Stimulated activated CD8-positive, alpha-beta memory T cell treated with anti-CD3 and anti-CD28 coated beads, Interleukin-7, amount 100 ng/mL, for 4 hours (primary cell): ENCODE data around the gene SPINT2.

Source experiments
- DNase-seq, 2 donors: peaks; one replicate each; pipeline ENCODE4 v3.0.0-alpha.2; 2020; ENCODE audit warnings: low read depth in 2 of 2

The SPINT2 gene

DNA sequence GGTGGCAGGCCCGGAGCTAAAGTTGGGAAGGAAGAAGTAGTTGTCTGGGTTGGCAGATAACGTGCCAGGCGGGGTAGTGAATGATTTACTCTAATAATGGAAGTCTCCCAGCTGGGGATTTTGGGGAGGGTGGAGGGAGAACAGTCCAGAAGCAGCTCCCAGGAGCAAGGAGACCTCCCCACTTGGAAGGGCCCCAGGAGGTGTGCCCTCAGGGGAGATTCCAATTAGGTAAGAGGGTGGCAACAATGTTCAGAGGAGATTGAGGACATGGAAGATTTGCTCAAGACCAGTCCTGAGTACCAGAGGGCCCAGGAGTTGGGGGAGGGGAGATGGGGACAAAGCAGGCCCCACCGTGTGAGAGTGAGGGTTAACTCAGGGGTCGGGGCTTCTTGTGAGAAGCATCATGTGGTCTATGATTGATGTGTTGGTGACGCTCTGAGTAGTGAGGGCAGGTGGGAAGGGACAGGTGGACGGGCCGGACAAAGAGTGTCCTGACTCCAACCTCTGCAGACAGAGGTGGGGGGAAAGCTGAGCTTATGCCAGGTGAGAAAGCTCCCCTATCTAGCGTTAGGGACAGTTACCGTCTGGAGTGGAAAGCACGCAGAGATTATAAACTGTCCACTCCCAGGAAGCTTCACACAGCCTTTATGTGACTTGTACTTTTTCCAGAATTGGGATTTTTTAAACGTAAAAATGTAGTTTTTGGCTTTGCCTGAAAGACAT, 3.5 kb downstream of the SPINT2 start:
- no peak for DNase-seq

DNA sequence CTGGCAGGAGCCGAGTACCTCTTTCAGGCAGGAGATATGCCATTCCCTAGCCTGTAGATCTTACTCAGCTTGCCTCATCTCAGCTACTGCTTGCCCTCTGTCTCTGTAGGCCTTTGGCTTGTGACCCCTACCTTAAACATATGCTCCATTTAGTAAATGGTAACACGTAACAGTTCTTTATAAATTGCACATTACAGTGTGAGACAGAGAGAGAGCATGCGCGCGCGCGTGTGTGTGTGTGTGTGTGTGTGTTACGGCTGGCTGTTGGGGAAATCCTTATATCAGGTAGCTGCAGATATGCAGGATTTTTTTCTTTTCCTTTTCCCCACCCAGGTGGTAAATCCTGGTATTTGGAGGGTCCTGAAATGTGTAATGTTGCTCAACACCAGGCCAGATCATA, 4.2 kb downstream of the SPINT2 start:
- DNase-seq, result no peak

DNA sequence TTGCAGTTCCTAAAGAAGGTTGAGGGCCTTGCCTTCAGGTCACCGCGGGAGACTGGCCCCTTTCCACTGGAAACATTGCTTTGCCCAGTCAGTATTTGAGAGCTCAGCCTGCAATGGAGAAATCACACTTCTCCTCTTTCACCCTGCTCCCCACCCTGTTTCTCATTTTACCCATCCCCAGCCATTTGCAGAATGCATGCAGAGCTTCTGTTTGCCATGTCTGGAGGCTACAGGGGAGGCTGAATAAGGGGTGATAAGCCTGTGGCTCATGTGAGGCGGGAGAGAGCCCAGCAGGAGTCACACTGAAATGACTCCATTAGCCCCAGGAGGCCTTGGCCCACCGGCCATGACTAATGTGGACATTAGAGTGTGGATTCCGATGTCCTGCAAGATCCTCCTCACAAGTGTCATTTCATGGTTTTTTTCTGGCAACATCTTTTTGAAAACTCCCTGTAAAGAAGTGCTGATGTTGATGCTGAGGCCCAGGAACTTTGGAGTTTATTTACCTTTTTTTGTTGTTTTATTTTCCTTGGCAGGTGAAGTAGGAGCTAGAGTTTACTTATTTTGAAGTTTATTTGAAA, 6.3 kb downstream of the SPINT2 start:
- no peak for DNase-seq

DNA sequence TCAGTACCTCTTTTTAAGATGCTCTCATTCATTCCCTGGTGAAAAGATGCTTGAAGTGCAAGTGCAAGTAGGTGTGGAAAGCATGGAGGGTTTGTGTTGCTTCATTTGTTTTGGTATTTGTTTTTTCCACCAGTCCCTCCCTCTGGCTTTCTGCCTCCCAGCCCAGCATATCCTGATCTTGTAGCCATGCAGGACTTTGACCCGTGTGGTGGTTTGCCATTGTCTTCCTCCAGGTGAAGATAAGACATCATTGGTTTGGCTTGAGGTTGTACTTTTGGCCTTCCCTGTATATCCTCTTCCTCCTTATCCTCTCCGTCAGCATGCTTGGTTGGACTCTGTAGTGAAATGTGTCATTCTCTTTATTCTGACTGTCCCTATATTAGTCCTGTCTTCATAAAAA, 9.1 kb downstream of the SPINT2 start:
- no peak for DNase-seq

DNA sequence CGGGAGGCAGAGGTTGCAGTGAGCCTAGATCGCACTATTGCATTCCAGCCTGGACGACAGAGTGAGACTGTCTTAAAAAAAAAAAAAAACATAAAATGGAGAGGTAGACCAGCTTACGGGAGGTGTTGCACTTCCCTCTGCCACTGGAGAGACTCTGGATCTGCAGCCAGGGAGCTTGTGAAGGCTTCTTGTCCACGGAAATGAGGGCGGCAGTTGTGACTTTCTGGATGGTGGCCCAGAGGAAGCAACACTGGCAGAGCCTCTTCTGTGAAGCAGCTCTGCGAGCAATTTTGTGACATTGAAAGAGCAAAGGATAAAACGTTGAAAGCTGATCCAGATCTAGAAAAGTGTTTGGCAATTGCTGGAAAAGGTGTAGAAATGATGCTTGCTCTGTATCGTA, 10.4 kb downstream of the SPINT2 start:
- DNase-seq, result no peak

DNA sequence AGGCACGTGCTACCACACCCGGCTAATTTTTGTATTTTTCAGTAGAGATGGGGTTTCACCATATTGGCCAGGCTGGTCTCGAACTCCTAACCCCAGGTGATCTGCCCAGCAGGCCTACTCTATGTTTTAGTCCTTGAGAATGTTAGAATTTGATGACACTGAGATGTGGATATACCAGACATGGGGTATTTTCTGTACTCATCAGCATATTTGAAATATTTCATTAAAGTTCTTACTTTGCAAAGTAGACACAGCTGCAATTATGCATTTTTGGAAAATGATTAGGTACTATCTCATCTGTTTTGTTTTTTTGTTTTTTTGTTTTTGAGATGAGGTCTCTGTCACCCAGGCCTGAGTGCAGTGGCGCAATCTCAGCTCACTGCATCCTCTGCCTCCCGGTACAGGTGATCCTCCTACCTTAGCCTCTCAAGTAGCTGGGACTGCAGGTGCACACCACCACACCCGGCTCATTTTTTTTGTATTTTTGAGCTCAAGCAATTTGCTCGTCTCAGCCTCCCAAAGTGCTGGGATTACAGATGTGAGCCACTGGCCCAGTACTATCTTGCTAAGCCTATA, 12.7 kb downstream of the SPINT2 start:
- no peak for DNase-seq

DNA sequence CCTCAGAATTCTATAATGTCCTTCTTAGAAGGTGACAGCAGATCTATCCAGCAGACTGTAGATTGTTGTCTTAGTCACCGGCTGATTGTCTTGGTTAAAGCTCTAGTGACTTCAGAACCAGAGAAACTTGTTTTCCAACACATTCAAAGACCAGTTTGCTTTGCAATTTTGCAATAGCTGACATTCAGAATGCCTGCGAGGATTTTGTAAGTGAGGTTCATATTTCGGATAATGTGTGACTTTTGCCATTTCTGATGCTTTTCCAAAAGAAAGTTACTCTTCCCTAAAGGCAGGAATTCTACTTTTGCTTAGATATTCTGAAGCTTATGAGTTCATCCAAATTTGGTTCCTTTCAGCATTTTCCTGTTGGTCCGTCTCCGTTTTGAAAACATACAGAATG, 13.2 kb downstream of the SPINT2 start:
- DNase-seq, result no peak

DNA sequence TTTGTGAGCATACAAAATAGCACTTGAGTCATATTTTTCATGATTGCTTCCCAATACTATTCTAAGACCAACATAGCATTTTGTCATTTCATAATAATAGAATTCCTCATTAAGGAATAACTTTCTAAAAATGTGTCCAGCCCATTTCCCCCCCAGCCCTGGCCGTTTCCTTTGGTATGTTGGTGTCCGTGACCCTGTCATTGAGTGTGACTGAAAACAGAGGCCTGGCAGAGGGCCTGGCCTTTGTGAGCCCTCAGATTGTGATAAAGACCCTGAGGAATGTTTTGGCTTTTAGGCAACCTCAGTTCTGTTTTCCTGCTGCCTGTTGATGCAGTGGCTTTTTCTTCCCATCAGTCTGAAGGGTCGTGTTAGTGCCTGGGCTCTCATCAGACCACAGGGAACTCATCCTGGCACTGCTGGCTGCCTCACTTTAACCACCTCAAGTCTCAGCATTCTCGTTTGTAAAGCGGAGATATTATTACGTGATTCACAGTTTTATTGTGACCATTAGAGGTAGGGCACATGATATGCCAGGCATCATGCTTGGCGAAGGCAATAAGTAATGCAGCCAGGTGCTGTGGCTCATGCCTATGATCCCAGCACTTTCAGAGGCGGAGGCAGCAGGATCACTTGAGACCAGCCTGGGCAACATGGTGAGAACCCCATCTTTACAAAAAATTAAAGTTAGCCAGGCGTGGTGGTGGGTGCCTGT, 13.8 kb downstream of the SPINT2 start:
- no peak for DNase-seq

DNA sequence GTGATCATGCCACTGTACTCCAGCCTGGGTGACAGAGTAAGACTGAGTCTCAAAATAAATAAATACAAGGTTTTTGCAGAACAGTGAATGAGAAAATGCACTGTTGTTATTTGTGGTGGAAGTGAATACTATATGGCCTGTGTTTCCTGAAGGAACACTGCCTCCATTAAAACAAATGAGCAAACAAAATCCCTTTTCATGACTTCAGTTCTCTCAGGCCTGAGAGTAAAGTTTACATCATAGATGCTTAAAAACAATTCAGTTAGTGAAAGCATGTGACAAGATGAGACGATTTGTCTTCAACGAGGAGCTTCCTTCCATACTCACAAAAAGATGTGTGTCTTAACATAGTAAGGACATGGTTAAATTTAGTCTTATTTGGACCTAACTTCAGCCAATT, 14.4 kb downstream of the SPINT2 start:
- DNase-seq, result no peak

DNA sequence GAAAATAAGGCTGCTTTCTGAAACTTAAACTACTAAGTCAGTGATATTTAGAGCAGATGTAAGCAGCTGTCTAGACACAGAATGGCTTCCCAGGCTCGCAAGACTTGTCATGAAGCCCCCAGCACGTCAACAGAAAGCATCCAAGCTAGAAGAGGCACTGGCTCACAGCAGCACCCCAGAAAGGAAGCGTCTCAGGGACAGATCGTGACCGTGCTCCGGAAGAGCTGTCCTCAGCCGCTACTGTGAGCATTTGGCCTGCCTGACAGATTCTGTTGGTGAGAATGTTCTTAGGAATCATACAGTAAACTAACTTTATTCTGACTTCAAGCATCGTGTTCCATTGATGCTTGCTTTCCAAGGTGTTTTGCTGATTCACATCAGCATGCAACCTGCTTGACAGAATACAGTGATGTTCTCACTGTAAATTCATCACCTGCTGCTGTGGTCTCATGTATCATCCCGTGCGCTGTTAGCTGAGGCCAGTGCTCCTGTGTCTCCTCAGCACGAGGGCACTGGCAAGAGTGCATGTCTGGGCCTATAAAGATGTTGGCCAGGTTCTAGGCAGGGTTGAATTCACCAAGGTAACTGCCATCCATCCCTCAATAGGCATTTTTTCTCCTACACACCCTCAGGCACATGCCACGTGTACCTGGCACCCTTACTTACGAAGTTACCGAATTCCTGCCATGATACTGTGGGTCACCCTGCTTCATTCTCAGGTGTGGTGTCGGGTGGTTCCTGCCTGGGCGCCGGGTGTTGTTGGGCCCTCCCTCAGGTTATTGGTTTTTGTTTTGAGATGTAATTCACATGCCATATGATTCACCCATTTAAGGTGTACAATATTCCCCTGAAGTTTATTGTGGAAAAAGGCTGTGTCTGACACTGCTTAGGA, 15.9 kb downstream of the SPINT2 start:
- DNase-seq, result no peak

DNA sequence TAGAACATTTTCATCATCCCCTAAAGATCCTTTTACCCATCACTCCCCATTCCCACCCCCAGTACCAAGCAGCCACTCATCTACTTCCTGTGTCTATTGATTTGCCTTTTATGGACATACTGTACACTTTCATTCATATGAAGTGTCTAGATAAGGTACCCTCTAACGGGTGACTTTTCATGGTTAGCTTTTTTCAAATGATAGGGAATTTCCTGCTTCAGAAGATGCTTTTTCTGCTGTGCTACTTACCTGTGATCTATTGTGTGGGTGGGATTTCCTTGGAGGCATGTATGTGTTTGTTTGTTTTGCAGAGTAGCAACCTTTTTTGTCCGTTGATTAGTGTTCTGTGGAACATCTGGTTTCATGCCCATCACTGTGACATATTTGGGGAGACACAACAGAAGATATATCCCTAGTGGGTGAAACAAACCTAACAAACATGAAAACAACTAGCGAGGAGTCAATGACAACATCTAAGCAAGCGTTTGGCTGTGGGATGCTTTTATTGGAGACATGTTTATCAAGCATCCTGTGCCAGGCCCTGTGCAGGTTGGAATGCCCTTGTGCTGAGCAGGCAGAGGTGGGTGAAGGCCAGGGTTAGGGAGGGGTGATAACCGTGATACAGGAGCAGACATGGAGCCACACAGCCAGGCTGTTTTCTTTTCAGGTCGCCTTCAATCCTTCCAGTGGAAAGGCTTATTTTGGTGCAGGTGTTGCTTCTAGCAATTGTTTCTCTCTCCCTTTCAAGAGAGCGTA, 17.6 kb downstream of the SPINT2 start:
- DNase-seq, result no peak

DNA sequence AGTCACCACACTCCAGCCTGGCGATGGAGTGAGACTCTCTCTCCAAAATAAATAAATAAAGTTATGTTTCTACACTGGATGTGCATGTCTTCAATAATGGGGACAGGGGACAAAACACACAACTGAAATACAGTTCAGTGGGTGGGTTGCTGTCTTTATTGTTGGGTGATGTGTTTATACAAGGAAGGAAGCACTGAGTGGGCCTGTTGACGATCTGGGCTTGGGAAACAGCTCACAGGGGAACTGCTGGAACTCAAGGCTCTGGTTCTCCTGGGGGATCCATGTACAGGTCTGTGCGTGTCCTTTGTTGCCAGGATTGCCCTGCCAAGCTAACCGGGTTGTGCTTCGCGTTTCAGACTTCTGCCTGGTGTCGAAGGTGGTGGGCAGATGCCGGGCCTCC, 18.9 kb downstream of the SPINT2 start:
- no peak for DNase-seq

DNA sequence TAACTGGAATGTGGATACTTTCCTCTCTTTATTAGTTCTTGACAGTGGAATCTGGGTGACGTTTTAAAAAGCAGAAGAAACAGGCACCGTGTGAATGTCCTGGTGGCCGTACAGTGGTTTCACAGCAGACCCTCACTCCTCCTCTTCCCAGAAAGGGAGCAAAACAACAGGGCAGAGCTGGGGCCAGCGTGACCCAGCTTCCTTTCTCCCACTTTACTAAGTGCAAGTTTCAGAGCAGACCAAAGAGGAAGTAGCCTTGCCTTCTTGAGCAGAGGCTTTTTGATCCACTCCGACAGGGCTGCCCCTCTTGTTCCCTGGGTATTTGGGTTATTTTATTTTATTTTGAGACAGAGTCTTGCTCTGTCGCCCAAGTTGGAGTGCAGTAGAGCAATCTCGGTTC, 20.0 kb downstream of the SPINT2 start:
- DNase-seq, result no peak

DNA sequence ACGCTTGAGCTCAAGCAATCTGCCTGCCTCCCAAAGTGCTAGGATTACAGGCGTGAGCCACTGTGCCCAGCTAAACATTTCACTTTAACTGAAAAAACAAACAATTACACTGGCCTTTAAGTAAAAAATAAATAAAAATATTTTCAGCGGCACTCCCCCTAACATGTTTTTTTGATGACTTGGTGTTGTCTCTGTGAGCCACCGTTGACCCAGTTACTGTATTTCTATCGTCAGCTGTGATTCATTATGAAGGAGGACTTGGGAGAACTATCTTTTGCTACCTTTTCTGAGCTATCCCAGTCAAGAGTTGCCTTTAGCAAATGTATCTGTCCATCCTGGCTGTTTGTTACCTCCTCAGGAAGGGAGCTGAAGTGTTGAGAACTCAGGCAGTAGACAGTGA, 21.2 kb downstream of the SPINT2 start:
- DNase-seq, result no peak

DNA sequence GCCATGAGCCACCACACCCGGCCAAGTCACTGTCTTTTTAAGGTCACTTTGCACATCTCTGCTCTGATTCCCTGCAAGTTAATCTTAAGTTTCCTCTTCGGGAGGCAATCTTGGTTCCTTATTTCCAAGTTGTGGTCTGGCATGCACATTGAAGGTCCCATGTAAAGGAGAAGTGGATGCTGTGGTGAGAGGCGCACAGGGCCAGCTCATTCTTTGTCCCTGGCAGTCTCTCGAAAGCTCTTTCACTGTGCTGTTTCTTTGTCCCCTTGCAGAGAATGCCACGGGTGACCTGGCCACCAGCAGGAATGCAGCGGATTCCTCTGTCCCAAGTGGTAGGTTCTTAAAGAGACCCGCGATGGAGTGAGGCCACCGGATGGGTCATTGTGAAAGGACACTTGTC, 23.2 kb downstream of the SPINT2 start:
- no peak for DNase-seq

DNA sequence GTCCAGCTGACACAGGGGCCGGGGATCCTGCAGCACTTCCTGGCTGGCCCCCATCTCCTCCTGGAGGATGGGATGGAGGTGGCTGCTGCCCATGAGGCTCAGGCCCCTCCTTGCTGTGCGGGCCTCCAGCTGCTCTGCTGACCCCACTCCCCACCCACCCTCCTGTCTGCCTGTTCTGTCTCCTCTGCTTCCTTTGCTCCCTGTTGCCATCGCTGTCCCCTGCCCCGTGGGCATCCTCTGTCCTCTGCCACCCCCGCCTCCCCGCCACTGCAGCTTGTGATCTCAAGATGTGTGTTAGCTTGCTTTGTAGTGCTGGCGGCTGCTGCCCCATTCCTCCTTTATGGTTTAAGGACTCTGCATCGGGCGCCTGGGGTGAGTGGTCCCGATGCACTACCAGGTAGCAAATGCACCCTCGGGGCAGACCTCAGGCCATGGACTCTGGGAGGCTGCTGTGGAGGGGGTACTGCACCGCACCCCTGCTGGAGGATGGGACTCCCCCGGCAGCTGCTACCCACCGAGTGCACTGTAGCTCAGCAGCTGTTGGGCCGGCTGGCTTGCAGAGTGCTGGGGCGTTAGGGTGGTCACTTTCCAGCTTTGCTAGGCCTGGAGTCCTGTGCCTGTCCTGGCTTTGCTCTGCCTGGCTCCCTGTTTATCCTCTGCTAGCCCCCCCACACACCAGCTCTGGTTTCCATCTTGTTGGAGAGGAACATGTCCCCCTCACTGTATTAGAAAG, 23.9 kb downstream of the SPINT2 start:
- DNase-seq, result no peak

DNA sequence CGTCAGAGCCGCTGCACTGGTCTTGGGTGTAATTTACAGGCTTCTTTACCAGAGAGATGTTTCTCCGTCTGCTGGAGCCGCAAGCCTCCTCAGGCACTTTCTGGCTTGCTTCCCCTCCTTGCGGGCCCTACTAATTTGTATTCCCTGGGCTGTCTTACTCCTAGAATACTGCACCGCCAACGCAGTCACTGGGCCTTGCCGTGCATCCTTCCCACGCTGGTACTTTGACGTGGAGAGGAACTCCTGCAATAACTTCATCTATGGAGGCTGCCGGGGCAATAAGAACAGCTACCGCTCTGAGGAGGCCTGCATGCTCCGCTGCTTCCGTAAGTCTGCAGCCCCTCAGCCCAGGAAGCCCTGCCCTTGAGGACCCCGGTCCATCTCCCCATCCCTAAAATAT, 25.6 kb downstream of the SPINT2 start:
- no peak for DNase-seq

DNA sequence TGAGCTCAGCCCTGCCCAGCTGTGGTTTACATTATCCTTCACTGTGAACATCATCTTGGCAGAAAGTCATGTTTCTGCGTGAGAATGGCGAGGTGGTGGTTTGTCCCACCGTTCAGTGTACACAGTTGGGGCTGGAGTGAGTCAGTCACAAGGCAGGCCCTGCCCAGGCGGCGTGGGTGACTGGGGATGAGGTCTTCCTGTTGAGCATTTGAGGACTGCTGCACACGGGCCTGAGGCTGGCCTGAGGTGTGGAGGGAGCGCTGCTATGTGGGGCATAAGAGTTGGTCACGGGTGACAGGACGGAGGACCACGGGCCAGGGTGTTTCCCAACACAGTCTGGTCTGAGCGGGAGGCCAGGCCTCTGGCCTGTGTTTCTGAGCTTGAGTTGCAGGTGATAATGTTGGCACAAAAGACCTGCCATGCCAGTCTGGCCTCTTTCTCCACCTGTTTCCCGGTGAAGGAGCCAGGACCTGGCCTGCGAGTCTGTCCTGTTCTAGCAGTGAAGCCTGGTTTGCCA, 26.3 kb downstream of the SPINT2 start:
- DNase-seq, result no peak

DNA sequence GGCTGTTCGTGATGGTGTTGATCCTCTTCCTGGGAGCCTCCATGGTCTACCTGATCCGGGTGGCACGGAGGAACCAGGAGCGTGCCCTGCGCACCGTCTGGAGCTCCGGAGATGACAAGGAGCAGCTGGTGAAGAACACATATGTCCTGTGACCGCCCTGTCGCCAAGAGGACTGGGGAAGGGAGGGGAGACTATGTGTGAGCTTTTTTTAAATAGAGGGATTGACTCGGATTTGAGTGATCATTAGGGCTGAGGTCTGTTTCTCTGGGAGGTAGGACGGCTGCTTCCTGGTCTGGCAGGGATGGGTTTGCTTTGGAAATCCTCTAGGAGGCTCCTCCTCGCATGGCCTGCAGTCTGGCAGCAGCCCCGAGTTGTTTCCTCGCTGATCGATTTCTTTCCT, 27.5 kb downstream of the SPINT2 start:
- DNase-seq, result no peak

DNA sequence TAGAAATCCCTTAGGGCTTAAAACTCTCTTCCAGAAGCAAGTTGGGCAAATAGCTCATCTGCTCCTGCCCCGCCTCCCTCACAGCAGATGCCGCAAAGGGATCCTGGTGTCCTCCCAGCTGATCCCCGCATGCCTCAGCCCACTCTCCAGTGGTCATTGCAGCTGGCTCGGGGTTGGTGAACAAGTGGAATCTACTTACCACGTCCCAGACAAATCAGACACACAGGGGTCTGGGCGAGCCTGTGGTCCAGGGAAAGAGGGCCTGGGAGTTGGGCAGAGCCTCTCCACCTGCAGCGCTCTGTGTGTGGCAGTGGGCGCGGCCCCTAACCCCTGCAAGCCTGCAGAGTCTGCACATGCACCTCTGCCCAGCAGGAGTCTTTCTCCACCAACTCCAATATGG, 28.9 kb downstream of the SPINT2 start:
- no peak for DNase-seq
